ENCODE results near the gene SLC12A7. TPM values are rescaled to one million over a fixed set of nuclear protein-coding genes. Genes with fewer than 3 reads are reported as not detected.

The SLC12A7 gene
- total and polyA plus RNA-seq, 7 donors, result 7.2 to 54.3 (median 16.8) TPM

- peak; percentile 43 for DNase-seq
- 79 to 88% methylated on average over 12 of the region's 12 CpGs for WGBS, 2 donors
- intact Hi-C loops (cut with DNase I), result no loop called here
Measured at GRCh38 chr5:1017056-1017455, 94.8 kb downstream of the SLC12A7 start.

GRCh38 chr5:1016476-1016875 is 95.4 kb downstream of the SLC12A7 start:
- peak; percentile 57 for DNase-seq
- H3K36me3 ChIP-seq, result no peaks in the 10 kb centered on the region
- peaks cover 0 to 3% (median 2%) of the 10 kb centered on the region in 3 donors for H3K27me3 ChIP-seq
- TF ChIP-seq POLR2A (IDR thresholded peaks at IDR 0.05), result no peak
- no peak for TF ChIP-seq POLR2AphosphoS5 (IDR thresholded peaks at IDR 0.05)
- TF ChIP-seq EP300 (IDR thresholded peaks at IDR 0.05), result no peak
- no peak for TF ChIP-seq CTCF (IDR thresholded peaks at IDR 0.05)
- H3K9me3 ChIP-seq, result no peaks in the 10 kb centered on the region
- H3K27ac ChIP-seq, result no peak overlapping the region
- H3K4me3 ChIP-seq, result no peak overlapping the region
- no peaks in the 10 kb centered on the region for H3K4me1 ChIP-seq
- 81 to 83% methylated on average over 16 of the region's 16 CpGs for WGBS, 2 donors
- intact Hi-C loops (cut with DNase I), result no loop called here

More at GRCh38 chr5:1017056-1017455, 94.8 kb downstream of the SLC12A7 start:
- Histone ChIP-seq H3K9me3 (no peaks in the 10 kb centered on the region), H3K4me3 (no peak overlapping the region), H3K27ac (no peak overlapping the region), H3K36me3 (no peaks in the 10 kb centered on the region), H3K4me1 (no peaks in the 10 kb centered on the region), H3K27me3 (no peaks in the 10 kb centered on the region)
- TF ChIP-seq EP300 (IDR thresholded peaks at IDR 0.05), result no peak
- TF ChIP-seq POLR2AphosphoS5 (IDR thresholded peaks at IDR 0.05), result no peak
- TF ChIP-seq CTCF (IDR thresholded peaks at IDR 0.05), result no peak

GRCh38 chr5:1016036-1016435 is 95.8 kb downstream of the SLC12A7 start:
- Histone ChIP-seq H3K9me3 (no peaks in the 10 kb centered on the region), H3K27ac (no peak overlapping the region), H3K27me3 (peaks cover 0 to 7% (median 6%) of the 10 kb centered on the region in 3 donors), H3K4me1 (no peaks in the 10 kb centered on the region), H3K4me3 (no peak overlapping the region), H3K36me3 (no peaks in the 10 kb centered on the region)
- WGBS, 2 donors, result 86 to 89% methylated on average over 19 of the region's 19 CpGs
- peak; percentile 63 for DNase-seq
- intact Hi-C loops (cut with DNase I), result no loop called here
- TF ChIP-seq EP300 (IDR thresholded peaks at IDR 0.05) (no peak), CTCF (IDR thresholded peaks at IDR 0.05) (no peak), POLR2AphosphoS5 (IDR thresholded peaks at IDR 0.05) (no peak), POLR2A (IDR thresholded peaks at IDR 0.05) (no peak)

- TF ChIP-seq POLR2AphosphoS5 (IDR thresholded peaks at IDR 0.05), result no peak
- WGBS, 2 donors, result 82 to 85% methylated on average over 10 of the region's 10 CpGs
- intact Hi-C loops (cut with DNase I), result no loop called here
Measured at GRCh38 chr5:1015507-1015906, 96.4 kb downstream of the SLC12A7 start.

GRCh38 chr5:1014781-1015221 is 97.1 kb downstream of the SLC12A7 start:
- TF ChIP-seq POLR2A (IDR thresholded peaks at IDR 0.05), result no peak
- no peak for TF ChIP-seq POLR2AphosphoS5 (IDR thresholded peaks at IDR 0.05)
- no peak for TF ChIP-seq CTCF (IDR thresholded peaks at IDR 0.05)
- no peak for TF ChIP-seq EP300 (IDR thresholded peaks at IDR 0.05)
- intact Hi-C loops (cut with DNase I), result no loop called here
- 54 to 79% methylated on average over 17 of the region's 17 CpGs for WGBS, 2 donors
- Histone ChIP-seq H3K27ac (no peak overlapping the region), H3K9me3 (no peaks in the 10 kb centered on the region), H3K36me3 (no peaks in the 10 kb centered on the region), H3K27me3 (peaks cover 4 to 19% (median 19%) of the 10 kb centered on the region in 3 donors), H3K4me3 (no peak overlapping the region), H3K4me1 (peaks cover 0 to 9% (median 4%) of the 10 kb centered on the region in 4 donors)
- DNase-seq, result peak; percentile 59

More at GRCh38 chr5:1015507-1015906, 96.4 kb downstream of the SLC12A7 start:
- peak; percentile 56 for DNase-seq
- no peaks in the 10 kb centered on the region for H3K36me3 ChIP-seq
- H3K27ac ChIP-seq, result no peak overlapping the region
- H3K9me3 ChIP-seq, result no peaks in the 10 kb centered on the region
- peaks cover 0 to 12% (median 12%) of the 10 kb centered on the region in 3 donors for H3K27me3 ChIP-seq
- no peak overlapping the region for H3K4me3 ChIP-seq
- peaks cover 0 to 2% (median 0%) of the 10 kb centered on the region in 4 donors for H3K4me1 ChIP-seq

Data from sigmoid colon (tissue), 7 donors.